Lower lobe of right lung (tissue), 2 donors: ENCODE data around the gene FRA10AC1. TPM values are rescaled to one million over a fixed set of nuclear protein-coding genes. Genes with fewer than 3 reads are reported as not detected.

Experiments
- ATAC-seq, 2 donors: fragments of 200-7000 bp; cut with Tn5 transposase; one replicate each; pipeline ENCODE4 v1.9.1; 2020 to 2022; ENCODE audit warnings: mild to moderate bottlenecking in 2 of 2, moderate library complexity in 2 of 2
- DNase-seq: peaks from one replicate; pipeline ENCODE4 v3.0.0-alpha.2; 2020
- H3K27ac ChIP-seq: fragments of 200-600 bp; one replicate; pipeline ENCODE4 v1.8.0; 2022
- H3K27me3 ChIP-seq: fragments of 200-600 bp; one replicate; pipeline ENCODE4 v1.8.0; 2022; ENCODE audit warnings: low read depth
- H3K36me3 ChIP-seq: fragments of 200-600 bp; one replicate; pipeline ENCODE4 v1.8.0; 2022; ENCODE audit warnings: mild to moderate bottlenecking
- H3K4me1 ChIP-seq: fragments of 200-600 bp; one replicate; pipeline ENCODE4 v1.8.0; 2022
- H3K4me3 ChIP-seq: fragments of 200-600 bp; one replicate; pipeline ENCODE4 v1.8.0; 2022; ENCODE audit warnings: mild to moderate bottlenecking
- H3K9me3 ChIP-seq: fragments of 200-600 bp; one replicate; pipeline ENCODE4 v1.8.0; 2022
- CTCF ChIP-seq: fragments of 200-600 bp; IDR thresholded peaks from one replicate; pipeline ENCODE4 v1.8.0; 2022; ENCODE audit warnings: antibody characterized with exemption, mild to moderate bottlenecking
- intact Hi-C: fragments of 100-400 bp; cut with DNase I; formaldehyde crosslinking; loops from one replicate; pipeline ENCODE4 v1.11.0; 2022
- total RNA-seq: library from RNA; stranded (reverse); fragmentation: NEBNext Ultra II Directional; extraction: Animal tissue kit (Norgen Biotek cat#: 25700); gene quantifications from one replicate; pipeline ENCODE4 v1.2.1, GENCODE V29; 2021
- donor health status: DM: no; HTN: yes; CAD: no; lungs with severe emphysema.

The FRA10AC1 gene
- total RNA-seq, 1 donor from 2014 or later: 19.1 TPM

- intact Hi-C loops: no loop called here
- no peak overlapping the region for H3K27ac ChIP-seq
- no peaks in the 10 kb centered on the region for H3K9me3 ChIP-seq
- no peak overlapping the region for H3K4me3 ChIP-seq
- peaks cover 3% of the 10 kb centered on the region for H3K36me3 ChIP-seq
- DNase-seq: no peak
- H3K4me1 ChIP-seq: no peaks in the 10 kb centered on the region
- ATAC-seq: no peak
- TF ChIP-seq CTCF: no peak
- no peaks in the 10 kb centered on the region for H3K27me3 ChIP-seq
These were observed 44.6 kb downstream of the FRA10AC1 start for GRCh38 chr10:93657757-93658156.

GRCh38 chr10:93656155-93656554, 46.2 kb downstream of the FRA10AC1 start:
- H3K4me1 ChIP-seq: no peaks in the 10 kb centered on the region
- TF ChIP-seq CTCF: no peak
- no peaks in the 10 kb centered on the region for H3K36me3 ChIP-seq
- H3K9me3 ChIP-seq: no peaks in the 10 kb centered on the region
- no peak for DNase-seq
- no peak overlapping the region for H3K4me3 ChIP-seq
- no peak for ATAC-seq
- intact Hi-C loops: no loop called here
- H3K27ac ChIP-seq: no peak overlapping the region
- no peaks in the 10 kb centered on the region for H3K27me3 ChIP-seq

- Histone ChIP-seq H3K36me3 (no peaks in the 10 kb centered on the region), H3K27ac (no peak overlapping the region), H3K4me1 (no peaks in the 10 kb centered on the region), H3K4me3 (no peak overlapping the region), H3K9me3 (no peaks in the 10 kb centered on the region), H3K27me3 (no peaks in the 10 kb centered on the region)
- intact Hi-C loops: no loop called here
- DNase-seq (no peak), ATAC-seq (no peak)
- TF ChIP-seq CTCF: no peak
These were observed 48.2 kb downstream of the FRA10AC1 start for GRCh38 chr10:93654201-93654600.

GRCh38 chr10:93652857-93653256, 49.5 kb downstream of the FRA10AC1 start:
- ATAC-seq: no peak

GRCh38 chr10:93639791-93640190, 62.6 kb downstream of the FRA10AC1 start:
- ATAC-seq: no peak

More at GRCh38 chr10:93652857-93653256, 49.5 kb downstream of the FRA10AC1 start:
- Histone ChIP-seq H3K4me3 (no peak overlapping the region), H3K9me3 (no peaks in the 10 kb centered on the region), H3K36me3 (no peaks in the 10 kb centered on the region), H3K27me3 (no peaks in the 10 kb centered on the region), H3K4me1 (no peaks in the 10 kb centered on the region), H3K27ac (no peak overlapping the region)
- intact Hi-C loops: no loop called here
- no peak for TF ChIP-seq CTCF
- DNase-seq: no peak

More at GRCh38 chr10:93639791-93640190, 62.6 kb downstream of the FRA10AC1 start:
- no peaks in the 10 kb centered on the region for H3K9me3 ChIP-seq
- no peak overlapping the region for H3K27ac ChIP-seq
- H3K4me1 ChIP-seq: no peaks in the 10 kb centered on the region
- intact Hi-C loops: no loop called here
- no peaks in the 10 kb centered on the region for H3K36me3 ChIP-seq
- TF ChIP-seq CTCF: no peak
- no peak overlapping the region for H3K4me3 ChIP-seq
- no peak for DNase-seq
- no peaks in the 10 kb centered on the region for H3K27me3 ChIP-seq
